ENCODE results near the gene CDIP1.

CDIP1 gene

GRCh38 chr16:4544473-4544872 is 5.9 kb upstream of the CDIP1 start:
- no peak for FAIRE-seq
- no peak for DNase-seq (ENCODE audit: insufficient read length, low spot score)

- FAIRE-seq (no peak), DNase-seq (ENCODE audit: insufficient read length, low spot score) (no peak)
Measured at GRCh38 chr16:4539716-4540284, 1.2 kb upstream of the CDIP1 start.

- FAIRE-seq (no peak), DNase-seq (ENCODE audit: insufficient read length, low spot score) (no peak)
Measured at GRCh38 chr16:4537376-4538343, 913 bp downstream of the CDIP1 start.

- FAIRE-seq = no peak
- no peak for DNase-seq (ENCODE audit: insufficient read length, low spot score)
Measured at GRCh38 chr16:4536391-4537106, 2.0 kb downstream of the CDIP1 start.

GRCh38 chr16:4535627-4536108 is 2.9 kb downstream of the CDIP1 start:
- DNase-seq (ENCODE audit: insufficient read length, low spot score) (no peak), FAIRE-seq (no peak)

GRCh38 chr16:4534151-4534790 is 4.3 kb downstream of the CDIP1 start:
- FAIRE-seq = no peak
- no peak for DNase-seq (ENCODE audit: insufficient read length, low spot score)

- DNase-seq (ENCODE audit: insufficient read length, low spot score) (no peak), FAIRE-seq (no peak)
Measured at GRCh38 chr16:4533490-4533889, 5.1 kb downstream of the CDIP1 start.

GRCh38 chr16:4532238-4532637 is 6.3 kb downstream of the CDIP1 start:
- DNase-seq (ENCODE audit: insufficient read length, low spot score) = no peak
- FAIRE-seq = no peak

GRCh38 chr16:4531811-4532210 is 6.8 kb downstream of the CDIP1 start:
- FAIRE-seq = no peak
- DNase-seq (ENCODE audit: insufficient read length, low spot score) = no peak

GRCh38 chr16:4529085-4530060 is 9.2 kb downstream of the CDIP1 start:
- FAIRE-seq = no peak
- DNase-seq (ENCODE audit: insufficient read length, low spot score) = no peak

GRCh38 chr16:4525634-4526277 is 12.8 kb downstream of the CDIP1 start:
- no peak for DNase-seq (ENCODE audit: insufficient read length, low spot score)
- no peak for FAIRE-seq

GRCh38 chr16:4525069-4525468 is 13.5 kb downstream of the CDIP1 start:
- no peak for DNase-seq (ENCODE audit: insufficient read length, low spot score)
- no peak for FAIRE-seq

GRCh38 chr16:4524571-4524970 is 14.0 kb downstream of the CDIP1 start:
- DNase-seq (ENCODE audit: insufficient read length, low spot score) = no peak
- no peak for FAIRE-seq

GRCh38 chr16:4523686-4524085 is 14.9 kb downstream of the CDIP1 start:
- DNase-seq (ENCODE audit: insufficient read length, low spot score) (no peak), FAIRE-seq (no peak)

- no peak for FAIRE-seq
- DNase-seq (ENCODE audit: insufficient read length, low spot score) = no peak
Measured at GRCh38 chr16:4522051-4522581, 16.5 kb downstream of the CDIP1 start.

GRCh38 chr16:4520913-4521312 is 17.7 kb downstream of the CDIP1 start:
- FAIRE-seq = no peak
- no peak for DNase-seq (ENCODE audit: insufficient read length, low spot score)

GRCh38 chr16:4519274-4520058 is 19.1 kb downstream of the CDIP1 start:
- FAIRE-seq = no peak
- DNase-seq (ENCODE audit: insufficient read length, low spot score) = no peak
